ENCODE data around the gene MT4. TPM values are rescaled to one million over a fixed set of nuclear protein-coding genes. Genes with fewer than 3 reads are reported as not detected.
A peak's percentile ranks its signal among the peaks of the same experiment; 100 is the strongest.

MT4 gene
- polyA plus RNA-seq, 1 donor: not detected

GRCh38 chr16:56603589-56603988 is 38.7 kb downstream of the MT4 start:
- DNase-seq (ENCODE audit: low read depth): no peak

GRCh38 chr16:56604966-56605365 is 40.1 kb downstream of the MT4 start:
- no peak for DNase-seq (ENCODE audit: low read depth)

GRCh38 chr16:56605475-56605874 is 40.6 kb downstream of the MT4 start:
- no peak for DNase-seq (ENCODE audit: low read depth)

- no peak for DNase-seq (ENCODE audit: low read depth)
Measured at GRCh38 chr16:56606071-56606475, 41.2 kb downstream of the MT4 start.

GRCh38 chr16:56606476-56607108 is 41.7 kb downstream of the MT4 start:
- DNase-seq (ENCODE audit: low read depth): no peak

- no peak for DNase-seq (ENCODE audit: low read depth)
Measured at GRCh38 chr16:56607109-56607618, 42.3 kb downstream of the MT4 start.

DNA sequence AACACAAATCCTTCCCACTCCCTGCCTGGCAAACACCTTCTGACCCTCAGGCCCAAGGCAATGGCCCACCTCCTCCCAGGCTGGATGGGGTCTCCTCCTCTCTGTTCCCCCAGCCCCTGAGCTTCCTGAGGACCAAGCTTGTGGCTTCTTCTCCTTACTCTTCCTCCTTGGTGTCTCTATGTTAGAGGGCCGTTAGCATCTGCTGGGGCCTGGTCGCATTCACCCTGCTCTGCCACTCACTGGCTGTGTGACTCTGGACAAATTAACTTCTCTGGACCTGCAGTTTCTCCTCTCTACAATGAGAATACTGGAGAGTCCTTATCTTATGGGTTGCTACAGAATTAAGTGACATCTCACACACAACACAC is 42.8 kb downstream of the MT4 start:
- no peak for DNase-seq (ENCODE audit: low read depth)

DNA sequence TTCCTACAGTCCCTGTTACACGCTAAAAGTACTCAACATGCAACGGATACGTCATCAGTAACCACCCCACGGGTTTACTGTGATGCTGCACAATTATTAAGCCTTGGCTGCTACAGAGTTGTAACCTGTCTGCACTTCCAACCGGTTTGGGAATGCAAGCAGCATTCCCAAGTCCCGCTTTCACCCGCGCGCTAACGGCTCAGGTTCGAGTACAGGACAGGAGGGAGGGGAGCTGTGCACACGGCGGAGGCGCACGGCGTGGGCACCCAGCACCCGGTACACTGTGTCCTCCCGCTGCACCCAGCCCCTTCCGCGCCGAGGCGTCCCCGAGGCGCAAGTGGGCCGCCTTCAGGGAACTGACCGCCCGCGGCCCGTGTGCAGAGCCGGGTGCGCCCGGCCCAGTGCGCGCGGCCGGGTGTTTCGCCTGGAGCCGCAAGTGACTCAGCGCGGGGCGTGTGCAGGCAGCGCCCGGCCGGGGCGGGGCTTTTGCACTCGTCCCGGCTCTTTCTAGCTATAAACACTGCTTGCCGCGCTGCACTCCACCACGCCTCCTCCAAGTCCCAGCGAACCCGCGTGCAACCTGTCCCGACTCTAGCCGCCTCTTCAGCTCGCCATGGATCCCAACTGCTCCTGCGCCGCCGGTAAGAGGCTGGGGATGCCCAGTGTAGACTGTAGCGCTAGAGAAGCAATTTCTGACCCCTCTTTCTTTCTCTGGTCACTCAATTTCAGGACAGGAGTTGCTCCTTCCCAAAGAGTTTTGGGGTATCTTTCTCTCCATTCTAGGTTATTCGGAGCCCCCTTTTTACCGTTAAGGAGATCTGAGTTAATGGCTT is 43.4 kb downstream of the MT4 start, which contains the start of gene MT2A:
MT2A (plus strand) TSS at position 542 of the 833 bp plus-strand sequence; CDS start at position 614, 72 bp downstream.
- DNase-seq (ENCODE audit: low read depth): peak; percentile 77

GRCh38 chr16:56608876-56609462 is 44.1 kb downstream of the MT4 start:
- DNase-seq (ENCODE audit: low read depth): no peak

DNA sequence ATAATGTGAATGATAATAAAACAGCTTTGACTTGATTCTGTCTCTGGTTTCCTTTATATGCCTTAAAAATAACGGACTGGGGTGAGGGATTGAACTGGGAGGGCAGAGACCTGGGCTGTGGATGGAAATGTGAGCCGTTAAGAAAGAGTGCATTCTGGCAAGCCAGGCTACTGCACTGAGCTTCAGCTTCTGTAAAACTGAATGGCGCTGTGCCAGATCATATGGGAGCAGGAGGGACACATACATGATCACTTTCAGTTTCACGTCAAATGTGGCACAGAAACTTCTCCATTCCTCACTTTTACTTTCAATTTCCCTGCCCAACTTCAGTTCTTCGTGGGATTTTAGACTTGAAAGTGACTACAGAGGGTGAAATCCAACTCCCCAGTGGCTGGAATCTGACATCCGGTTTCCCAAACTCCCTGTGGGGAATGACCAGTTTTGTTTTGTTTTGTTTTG is 44.6 kb downstream of the MT4 start:
- peak; percentile 70 for DNase-seq (ENCODE audit: low read depth)

DNA sequence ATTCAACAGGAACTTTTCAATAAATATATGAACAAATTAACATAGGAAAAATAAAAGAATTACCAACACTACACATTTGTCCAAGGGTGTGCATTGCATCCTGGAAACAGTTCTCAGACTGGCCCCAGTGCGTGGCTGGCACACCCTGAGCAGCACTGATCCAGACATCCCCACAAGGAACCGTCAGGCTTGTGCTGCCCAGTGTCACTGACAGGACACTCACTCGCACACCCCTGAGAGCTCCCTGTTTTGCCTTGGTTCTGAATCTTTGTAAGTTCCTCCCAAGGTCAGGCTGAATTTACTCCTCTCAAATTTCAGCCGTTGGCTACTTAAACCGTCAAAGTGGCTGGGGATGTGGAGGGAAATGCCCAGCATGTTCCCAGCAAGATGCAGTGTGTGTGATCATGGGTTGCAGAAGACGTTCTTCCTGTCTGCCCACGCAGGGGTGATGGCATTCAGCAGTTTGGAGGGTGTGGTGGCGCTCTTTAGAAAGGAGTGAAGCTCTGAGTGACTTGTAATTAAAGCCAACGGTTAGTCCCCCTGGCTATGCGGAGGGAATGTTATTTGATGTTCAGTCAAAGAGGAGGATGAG is 45.2 kb downstream of the MT4 start:
- DNase-seq (ENCODE audit: low read depth): no peak

DNA sequence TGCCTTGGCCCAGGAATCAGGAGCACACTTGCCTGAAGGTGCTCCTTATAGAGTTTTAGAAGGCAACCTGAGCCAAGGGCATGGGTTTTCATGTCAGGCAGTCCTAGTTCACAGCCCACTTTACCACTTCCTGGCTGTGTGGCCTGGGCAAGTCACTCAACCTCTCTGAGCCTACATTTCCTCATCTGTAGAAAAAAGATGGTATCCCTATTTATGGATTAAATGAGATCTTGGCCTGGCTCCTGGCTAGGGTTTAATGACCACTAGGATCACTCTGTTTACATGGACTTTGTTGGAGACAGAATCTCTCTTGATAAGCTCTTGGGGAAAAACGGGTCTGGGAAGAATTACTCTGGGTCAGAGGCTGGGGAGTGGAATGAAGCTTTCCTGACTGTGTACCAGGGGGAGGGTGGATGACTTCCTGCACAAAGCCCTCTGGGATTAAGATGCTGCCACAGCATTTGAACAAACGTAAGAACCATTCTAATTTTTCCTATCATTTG is 45.8 kb downstream of the MT4 start:
- no peak for DNase-seq (ENCODE audit: low read depth)

DNA sequence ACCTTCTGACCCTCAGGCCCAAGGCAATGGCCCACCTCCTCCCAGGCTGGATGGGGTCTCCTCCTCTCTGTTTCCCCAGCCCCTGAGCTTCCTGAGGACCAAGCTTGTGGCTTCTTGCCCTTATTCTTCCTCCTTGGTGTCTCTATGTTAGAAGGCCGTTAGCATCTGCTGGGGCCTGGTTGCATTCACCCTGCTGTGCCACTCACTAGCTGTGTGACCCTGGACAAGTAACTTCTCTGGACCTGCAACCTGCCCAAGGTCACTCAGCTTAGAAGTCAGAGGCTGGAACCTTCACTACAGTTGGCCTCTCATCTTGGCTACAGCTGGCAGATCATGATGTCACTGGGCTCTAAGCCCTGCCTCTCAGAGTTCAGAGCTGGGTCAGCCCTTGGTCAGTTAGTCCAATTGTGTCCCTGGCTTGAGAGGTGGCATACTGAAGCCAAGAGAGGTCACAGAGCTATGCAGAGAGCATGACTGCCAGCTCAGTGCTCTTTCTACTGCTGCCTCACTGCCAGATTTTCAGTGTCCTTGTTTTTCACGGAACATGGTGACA is 46.5 kb downstream of the MT4 start:
- no peak for DNase-seq (ENCODE audit: low read depth)

DNA sequence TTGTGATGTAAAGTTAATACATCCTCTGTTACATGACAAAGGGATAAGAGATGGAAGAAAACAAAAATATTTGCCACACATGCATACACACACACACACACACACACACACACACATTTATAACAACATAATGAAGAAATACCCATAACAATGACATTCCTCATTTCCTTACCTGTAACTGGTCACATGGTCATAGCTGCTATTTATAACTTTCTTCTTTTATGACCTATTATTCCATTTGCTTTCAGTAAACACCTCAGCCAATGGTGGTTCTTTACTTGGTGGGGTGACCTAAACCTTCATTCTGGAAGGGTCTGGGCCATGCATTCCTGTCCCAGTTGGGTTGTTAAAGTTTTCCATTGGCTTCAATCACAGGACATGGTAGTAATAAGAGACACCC is 48.8 kb downstream of the MT4 start:
- DNase-seq (ENCODE audit: low read depth): no peak

- no peak for DNase-seq (ENCODE audit: low read depth)
Measured at GRCh38 chr16:56614549-56614991, 49.7 kb downstream of the MT4 start.

DNA sequence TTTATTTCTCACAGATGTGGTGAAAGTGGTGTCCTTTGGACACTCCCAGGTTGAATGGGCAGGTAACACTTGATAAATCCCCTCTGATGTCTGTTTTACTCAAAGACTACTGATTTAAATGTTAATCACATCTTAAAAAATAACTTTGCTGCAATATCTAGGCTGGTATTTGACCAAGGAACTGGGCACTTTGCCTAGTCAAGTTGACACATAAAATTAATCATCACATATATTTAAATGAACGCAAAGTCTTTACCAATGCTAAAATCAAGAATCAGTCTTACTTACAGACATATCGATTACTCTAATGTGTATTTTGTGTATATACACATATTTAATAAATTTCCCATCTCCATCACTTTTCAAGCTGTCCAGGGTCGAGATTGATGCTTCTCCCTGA is 50.5 kb downstream of the MT4 start:
- DNase-seq (ENCODE audit: low read depth): no peak

DNA sequence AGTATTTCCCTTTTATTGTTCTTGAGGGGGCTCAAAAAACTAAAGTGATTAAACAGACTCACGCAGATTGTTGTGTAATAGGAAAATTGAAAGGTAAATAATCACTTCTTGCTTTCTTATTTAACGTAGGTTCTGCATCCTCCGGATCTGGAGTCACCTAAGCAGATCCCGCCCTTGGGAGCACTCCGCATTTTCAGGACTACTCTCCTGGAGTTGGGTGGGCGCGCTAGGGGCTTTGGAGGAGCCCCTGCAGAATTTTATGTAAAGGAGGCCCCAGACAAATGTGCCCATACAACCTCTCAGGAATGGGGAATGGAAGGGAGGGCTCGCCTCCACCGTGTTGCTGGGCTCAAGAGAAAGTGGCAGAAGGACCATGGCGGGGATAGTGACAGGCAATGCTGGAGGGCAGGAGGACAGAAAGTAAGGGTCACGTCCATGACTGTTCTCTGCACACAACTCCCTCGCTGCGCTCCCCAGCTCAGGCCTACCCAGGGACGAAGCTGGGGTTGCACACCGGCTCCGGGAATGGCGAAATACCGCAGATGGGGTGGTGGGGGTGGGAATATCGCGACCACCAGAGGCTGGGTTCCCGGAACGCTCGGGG is 51.8 kb downstream of the MT4 start:
- no peak for DNase-seq (ENCODE audit: low read depth)

- no peak for DNase-seq (ENCODE audit: low read depth)
Measured at GRCh38 chr16:56617212-56618085, 52.6 kb downstream of the MT4 start.

DNA sequence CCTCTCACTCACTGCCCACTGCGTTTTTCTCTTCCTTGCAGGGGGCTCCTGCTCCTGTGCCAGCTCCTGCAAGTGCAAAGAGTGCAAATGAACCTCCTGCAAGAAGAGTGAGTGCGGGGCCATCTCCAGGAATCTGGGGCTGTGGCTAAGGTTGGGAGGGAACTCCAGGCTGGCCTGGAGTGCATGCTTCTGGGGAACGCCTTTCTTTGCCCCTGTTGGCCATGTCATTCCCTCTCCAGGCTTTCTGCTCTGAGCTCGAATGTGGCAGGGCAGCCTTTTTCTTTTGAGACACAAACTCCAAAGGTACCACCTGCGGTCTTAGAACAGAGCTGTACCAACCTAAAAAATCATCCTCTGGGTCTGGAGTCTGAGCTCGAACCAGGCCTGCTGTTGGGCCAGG is 53.3 kb downstream of the MT4 start:
- DNase-seq (ENCODE audit: low read depth): no peak

Data from forelimb muscle (tissue), 1 donor.